ENCODE data around the gene IL1RN. TPM values are rescaled to one million over a fixed set of nuclear protein-coding genes. Genes with fewer than 3 reads are reported as not detected.
A peak's percentile ranks its signal among the peaks of the same experiment; 100 is the strongest.

The IL1RN gene
- total RNA-seq, 1 experiment from 2014 or later: not detected

GRCh38 chr2:113167115-113167932 is 39.9 kb downstream of the IL1RN start:
- no peaks in the 10 kb centered on the region for H3K4me1 ChIP-seq (ENCODE audit: control insufficient read depth, insufficient read depth, low read length)
- no peak for DNase-seq (ENCODE audit: low read depth, low spot score)
- H3K27ac ChIP-seq (ENCODE audit: low read length): no peak overlapping the region
- no peak overlapping the region for H3K4me3 ChIP-seq (ENCODE audit: low read depth in 2 of 2, low read length in 2 of 2)
- 0 out of 2 replicates have a peak, but pooled peaks have one; percentile 53 for ATAC-seq
- H3K9me3 ChIP-seq (ENCODE audit: control insufficient read depth, insufficient read depth, low read depth, low read length): no peaks in the 10 kb centered on the region
- no peaks in the 10 kb centered on the region for H3K27me3 ChIP-seq (ENCODE audit: control insufficient read depth, insufficient read depth, low read length)
- BruUV-seq (replicated peaks): no TSS peak
- TF ChIP-seq CTCF (IDR thresholded peaks at IDR 0.05) (no peak), TCF7L2 (IDR thresholded peaks at IDR 0.05; ENCODE audit: low read depth, low read length) (no peak), SIN3A (IDR thresholded peaks at IDR 0.05; ENCODE audit: borderline replicate concordance, insufficient read depth, low read depth, low read length) (no peak), REST (IDR thresholded peaks at IDR 0.05; ENCODE audit: insufficient read depth in 1 of 2, low read depth in 2 of 2, low read length in 1 of 2) (no peak), POLR2AphosphoS5 (IDR thresholded peaks at IDR 0.05; ENCODE audit: low read depth, low read length) (no peak)
- in situ Hi-C loops (cut with HindIII; ENCODE audit: low pct_unique_long_range_greater_than_20kb, low sequenced_read_pairs): no loop called here
- POLR2A ChIA-PET: no interaction called here
- intact Hi-C loops (cut with micrococcal nuclease; ENCODE audit: unreplicated experiment): no loop called here
- no peaks in the 10 kb centered on the region; the same call in 1 of the 2 replicates for H3K36me3 ChIP-seq (ENCODE audit: control insufficient read depth, insufficient read depth, low read length)
- CTCF ChIA-PET: interaction anchor here (0.5 kb wide), 1 partner anchor 29 kb away, joined by 3 read pairs; no protein-coding TSS in a partner anchor

GRCh38 chr2:113167962-113168340 is 40.6 kb downstream of the IL1RN start:
- intact Hi-C loops (cut with micrococcal nuclease; ENCODE audit: unreplicated experiment) (no loop called here), in situ Hi-C loops (cut with HindIII; ENCODE audit: low pct_unique_long_range_greater_than_20kb, low sequenced_read_pairs) (no loop called here)
- Histone ChIP-seq H3K9me3 (ENCODE audit: control insufficient read depth, insufficient read depth, low read depth, low read length) (no peaks in the 10 kb centered on the region), H3K27me3 (ENCODE audit: control insufficient read depth, insufficient read depth, low read length) (no peaks in the 10 kb centered on the region), H3K4me1 (ENCODE audit: control insufficient read depth, insufficient read depth, low read length) (no peaks in the 10 kb centered on the region), H3K27ac (ENCODE audit: low read length) (no peak overlapping the region), H3K4me3 (ENCODE audit: low read depth in 2 of 2, low read length in 2 of 2) (no peak overlapping the region), H3K36me3 (ENCODE audit: control insufficient read depth, insufficient read depth, low read length) (no peaks in the 10 kb centered on the region; the same call in 1 of the 2 replicates)
- TF ChIP-seq SIN3A (IDR thresholded peaks at IDR 0.05; ENCODE audit: borderline replicate concordance, insufficient read depth, low read depth, low read length) (no peak), TCF7L2 (IDR thresholded peaks at IDR 0.05; ENCODE audit: low read depth, low read length) (no peak), CTCF (IDR thresholded peaks at IDR 0.05) (no peak)
- no TSS peak for BruUV-seq (replicated peaks)
- ChIA-PET CTCF (interaction anchor here (0.7 kb wide), 1 partner anchor 469 kb away, joined by 4 read pairs; no protein-coding TSS in a partner anchor), POLR2A (no interaction called here)
- ATAC-seq (no peak), DNase-seq (ENCODE audit: low read depth, low spot score) (no peak)
